ENCODE data around the gene CCDC121. TPM values are rescaled to one million over a fixed set of nuclear protein-coding genes. Genes with fewer than 3 reads are reported as not detected.

The CCDC121 gene
- total and polyA plus RNA-seq, 2 of the 4 experiments (the other 2 are of a cell fraction) = 0.65 to 2.0 TPM

DNA sequence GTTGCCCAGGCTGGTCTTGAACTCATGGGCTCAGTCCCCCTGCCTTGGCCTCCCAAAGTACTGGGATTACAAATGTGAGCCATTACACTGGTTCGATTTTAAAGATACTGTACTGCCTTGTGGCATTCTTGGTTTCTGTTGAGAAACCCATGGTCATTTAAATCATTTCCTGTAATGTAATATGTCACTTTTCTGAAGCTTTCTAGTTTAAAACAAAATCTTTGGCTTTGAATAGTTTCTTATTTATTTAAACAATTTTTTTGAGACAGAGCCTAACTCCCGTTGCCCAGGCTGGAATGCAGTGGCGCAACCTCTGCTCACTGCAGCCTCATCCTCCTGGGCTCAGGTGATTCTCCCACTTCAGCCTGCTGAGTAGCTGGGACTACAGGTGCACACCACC, 37.1 kb downstream of the CCDC121 start:
- Histone ChIP-seq H3K56ac (ENCODE audit: extremely low read depth, insufficient read depth, low read length) (no peak overlapping the region), H3K9me1 (ENCODE audit: insufficient read depth, low read length) (no peaks in the 10 kb centered on the region; the same call in none of the 2 replicates), H2BK15ac (ENCODE audit: low read depth, low read length) (no peak overlapping the region; the same call in 2 of the 3 replicates), H2BK120ac (ENCODE audit: low read depth, low read length) (no peak overlapping the region), H3K4ac (ENCODE audit: low read depth, low read length) (peak overlapping the region; percentile 19; the same call in 1 of the 2 replicates), H2AK5ac (ENCODE audit: low read depth, low read length) (no peak overlapping the region), H3K27me3 (ENCODE audit: control insufficient read depth, insufficient read depth, low read length) (no peaks in the 10 kb centered on the region), H2BK5ac (ENCODE audit: low read depth, low read length, poor library complexity, severe bottlenecking) (peak overlapping the region; percentile 34), H2AFZ (replicated peaks; ENCODE audit: low read length, poor library complexity) (no peak overlapping the region), H3K14ac (replicated peaks; ENCODE audit: low read depth, low read length) (no peak overlapping the region), H3K36me3 (ENCODE audit: control insufficient read depth, insufficient read depth, low read length) (no peaks in the 10 kb centered on the region; the same call in 1 of the 2 replicates), H3K79me1 (ENCODE audit: low read depth in 1 of 2, low read length in 2 of 2) (peaks cover 7 to 40% of the 10 kb centered on the region in 2 experiments; a peak in 3 of 4 replicates), H3K4me2 (ENCODE audit: low read depth, low read length) (peak overlapping the region; percentile 26; the same call in 1 of the 2 replicates), H3K9me3 (ENCODE audit: control insufficient read depth, insufficient read depth, low read length) (peaks cover 9% of the 10 kb centered on the region), H3K9ac (ENCODE audit: low read depth, low read length) (no peak overlapping the region), H3K23ac (ENCODE audit: low read depth, low read length) (no peak overlapping the region), H3K4me3 (ENCODE audit: insufficient read depth, low read depth, low read length) (no peak overlapping the region), H3K27ac (ENCODE audit: insufficient read depth, low read length) (peak overlapping the region; percentile 64; the same call in 1 of the 2 replicates), H4K8ac (ENCODE audit: low read depth in 2 of 2, low read length in 2 of 2) (peak overlapping the region in 1 of 2 experiments; percentile 55; a peak in 1 of 4 replicates), H4K20me1 (ENCODE audit: insufficient read depth, low read length) (peaks cover 41% of the 10 kb centered on the region), H2AK9ac (replicated peaks; ENCODE audit: low read depth, low read length, poor library complexity) (no peak overlapping the region), H3K4me1 (ENCODE audit: control insufficient read depth, insufficient read depth, low read length) (peaks cover 5% of the 10 kb centered on the region), H4K5ac (ENCODE audit: low read depth, low read length) (no peak overlapping the region), H4K91ac (ENCODE audit: insufficient read depth, low read depth, low read length) (no peak overlapping the region), H3K18ac (ENCODE audit: low read depth, low read length) (no peak overlapping the region), H2BK20ac (ENCODE audit: low read depth, low read length) (no peak overlapping the region)
- ChIA-PET CTCF (no interaction called here), POLR2A (ENCODE audit: unreplicated experiment) (interaction anchor here (0.7 kb wide), 1 partner anchor 142 kb away, joined by 3 read pairs; no protein-coding TSS in a partner anchor)
- dilution Hi-C loops (cut with HindIII; ENCODE audit: low sequenced_read_pairs, unreplicated experiment) = no loop called here
- ATAC-seq (ENCODE audit: low read depth) (peak; percentile 66), DNase-seq (peak; percentile 43)
- in situ Hi-C loops (cut with MboI; ENCODE audit: low sequenced_read_pairs) = no loop called here
- TF ChIP-seq CEBPB (IDR thresholded peaks at IDR 0.05; ENCODE audit: low read depth, low read length) = peak; percentile 68
- no peak for TF ChIP-seq NFE2L2 (IDR thresholded peaks at IDR 0.05; ENCODE audit: low read depth, low read length)
- intact Hi-C loops (cut with micrococcal nuclease) = no loop called here
- no TSS peak for BruUV-seq (replicated peaks)
- WGBS, 2 experiments (ENCODE audit: extremely low coverage in 2 of 2, insufficient read length in 1 of 2) = no CpG with 5 or more reads among the region's 3 CpGs
